IMR-90 (cell line): ENCODE data around the gene NPAS3. TPM values are rescaled to one million over a fixed set of nuclear protein-coding genes. Genes with fewer than 3 reads are reported as not detected.

Experiments
- ATAC-seq: fragments of 200-7000 bp; cut with Tn5 transposase; 2 replicates; pipeline ENCODE4 v1.9.1; 2020; ENCODE audit warnings: low read depth, mild to moderate bottlenecking, moderate library complexity
- BruUV-seq: library from RNA; stranded (reverse); fragments of 400-500 nt; replicated peaks from 2 replicates; lab custom pipeline; 2021; lab: Mats Ljungman, UMichigan
- CTCF ChIA-PET: fragments of 300-600 bp; formaldehyde crosslinking; extraction: SDS; loops from one replicate; lab custom pipeline; 2021; ENCODE audit warnings: antibody characterized with exemption; lab: Yijun Ruan, JAX
- POLR2A ChIA-PET: fragments of 300-600 bp; sonication (Branson Sonifier 250); formaldehyde crosslinking; loops from one replicate; lab custom pipeline; 2022; ENCODE audit warnings: antibody characterized with exemption; ENCODE audit not compliant: unreplicated experiment; lab: Charles Lee
- DNase-seq: peaks from one replicate; pipeline ENCODE4 v3.0.0; 2013
- H2AFZ ChIP-seq: replicated peaks from 2 replicates; pipeline ENCODE3; 2013; ENCODE audit warnings: low read length, mild to moderate bottlenecking; ENCODE audit not compliant: poor library complexity
- H2AK5ac ChIP-seq: 2 replicates; pipeline ENCODE4 v1.6.1; 2013; ENCODE audit warnings: low read depth, low read length, inconsistent platforms
- H2AK9ac ChIP-seq: replicated peaks from 2 replicates; pipeline ENCODE3; 2013; ENCODE audit warnings: mild to moderate bottlenecking, low read depth, low read length, moderate library complexity; ENCODE audit not compliant: poor library complexity
- H2BK120ac ChIP-seq: 2 replicates; pipeline ENCODE4 v1.6.1; 2013; ENCODE audit warnings: low read depth, low read length, inconsistent platforms
- H2BK15ac ChIP-seq: 3 replicates; pipeline ENCODE4 v1.6.1; 2013; ENCODE audit warnings: low read depth, low read length, inconsistent platforms
- H2BK20ac ChIP-seq: 2 replicates; pipeline ENCODE4 v1.6.1; 2013; ENCODE audit warnings: low read depth, mild to moderate bottlenecking, inconsistent platforms, low read length, moderate library complexity
- H2BK5ac ChIP-seq: 2 replicates; pipeline ENCODE4 v1.6.1; 2013; ENCODE audit warnings: mild to moderate bottlenecking, low read depth, low read length, inconsistent platforms; ENCODE audit not compliant: poor library complexity, severe bottlenecking
- H3K14ac ChIP-seq: replicated peaks from 2 replicates; pipeline ENCODE4 v1.6.1; 2013; ENCODE audit warnings: low read depth, low read length, inconsistent platforms
- H3K18ac ChIP-seq: 2 replicates; pipeline ENCODE4 v1.6.1; 2013; ENCODE audit warnings: low read depth, low read length, control low read depth
- H3K23ac ChIP-seq: 2 replicates; pipeline ENCODE4 v1.6.1; 2013; ENCODE audit warnings: low read depth, low read length, inconsistent platforms
- H3K27ac ChIP-seq: 2 replicates; pipeline ENCODE4 v1.5.1; 2013; ENCODE audit warnings: mild to moderate bottlenecking, control low read depth, low read length; ENCODE audit not compliant: insufficient read depth
- H3K27me3 ChIP-seq: 2 replicates; pipeline ENCODE4 v1.6.1; 2013; ENCODE audit warnings: low read length; ENCODE audit not compliant: control insufficient read depth, insufficient read depth
- H3K36me3 ChIP-seq: 2 replicates; pipeline ENCODE4 v1.6.1; 2013; ENCODE audit warnings: low read length, mixed read lengths; ENCODE audit not compliant: control insufficient read depth, insufficient read depth
- H3K4ac ChIP-seq: 2 replicates; pipeline ENCODE4 v1.6.1; 2013; ENCODE audit warnings: low read depth, low read length, inconsistent platforms
- H3K4me1 ChIP-seq: 2 replicates; pipeline ENCODE4 v1.6.1; 2013; ENCODE audit warnings: low read length, mixed read lengths; ENCODE audit not compliant: control insufficient read depth, insufficient read depth
- H3K4me2 ChIP-seq: 2 replicates; pipeline ENCODE4 v1.6.1; 2013; ENCODE audit warnings: low read depth, mild to moderate bottlenecking, control low read depth, low read length, moderate library complexity
- H3K4me3 ChIP-seq: 2 replicates; pipeline ENCODE4 v1.5.1; 2013; ENCODE audit warnings: low read depth, mild to moderate bottlenecking, control low read depth, low read length, moderate library complexity; ENCODE audit not compliant: insufficient read depth
- H3K56ac ChIP-seq: 2 replicates; pipeline ENCODE4 v1.6.1; 2013; ENCODE audit warnings: low read length, inconsistent platforms; ENCODE audit not compliant: insufficient read depth; ENCODE audit errors: extremely low read depth
- H3K79me1 ChIP-seq, 2 experiments: 2 replicates each; pipeline ENCODE4 v1.6.1; 2013; ENCODE audit warnings: low read length in 2 of 2, inconsistent platforms in 1 of 2, low read depth in 1 of 2
- H3K9ac ChIP-seq: 2 replicates; pipeline ENCODE4 v1.6.1; 2013; ENCODE audit warnings: low read depth, low read length, control low read depth
- H3K9me1 ChIP-seq: 2 replicates; pipeline ENCODE4 v1.6.1; 2013; ENCODE audit warnings: low read length, inconsistent platforms; ENCODE audit not compliant: insufficient read depth
- H3K9me3 ChIP-seq: 2 replicates; pipeline ENCODE4 v1.6.1; 2013; ENCODE audit warnings: low read length; ENCODE audit not compliant: control insufficient read depth, insufficient read depth
- H4K20me1 ChIP-seq: 2 replicates; pipeline ENCODE4 v1.6.1; 2013; ENCODE audit warnings: low read length, inconsistent platforms; ENCODE audit not compliant: insufficient read depth
- H4K5ac ChIP-seq: 2 replicates; pipeline ENCODE4 v1.6.1; 2013; ENCODE audit warnings: mild to moderate bottlenecking, low read depth, low read length, control low read depth
- H4K8ac ChIP-seq, 2 experiments: 2 replicates each; pipeline ENCODE4 v1.6.1; 2013; ENCODE audit warnings: low read depth in 2 of 2, low read length in 2 of 2, control low read depth in 1 of 2, inconsistent platforms in 1 of 2
- H4K91ac ChIP-seq: 2 replicates; pipeline ENCODE4 v1.6.1; 2013; ENCODE audit warnings: low read depth, low read length, inconsistent platforms; ENCODE audit not compliant: insufficient read depth
- BHLHE40 ChIP-seq: fragments of 150-350 bp; IDR thresholded peaks from 2 replicates; pipeline ENCODE4 v1.6.1; 2016; ENCODE audit warnings: mild to moderate bottlenecking, low read depth, low read length
- CEBPB ChIP-seq: IDR thresholded peaks from 2 replicates; pipeline ENCODE4 v1.6.1; 2012; ENCODE audit warnings: low read depth, low read length, improper control_type of control experiment
- CHD1 ChIP-seq: IDR thresholded peaks from 2 replicates; pipeline ENCODE4 v1.6.1; 2012; ENCODE audit warnings: low read depth, low read length, improper control_type of control experiment
- CTCF ChIP-seq: conservative IDR thresholded peaks from 2 replicates; pipeline ENCODE4 v1.5.1; 2012; ENCODE audit warnings: mild to moderate bottlenecking, low read depth, low read length, improper control_type of control experiment
- ELK1 ChIP-seq: fragments of 150-350 bp; IDR thresholded peaks from 2 replicates; pipeline ENCODE4 v1.6.1; 2016; ENCODE audit warnings: low read depth, mild to moderate bottlenecking, low read length, moderate library complexity, borderline replicate concordance
- FOS ChIP-seq: fragments of 150-350 bp; IDR thresholded peaks from 2 replicates; pipeline ENCODE4 v1.6.1; 2016; ENCODE audit warnings: low read depth, low read length
- MAFK ChIP-seq: IDR thresholded peaks from 2 replicates; pipeline ENCODE4 v1.6.1; 2012; ENCODE audit warnings: low read depth, low read length, improper control_type of control experiment
- MAZ ChIP-seq: IDR thresholded peaks from 2 replicates; pipeline ENCODE4 v1.6.1; 2012; ENCODE audit warnings: low read depth, mild to moderate bottlenecking, low read length, improper control_type of control experiment, moderate library complexity, borderline replicate concordance
- MXI1 ChIP-seq: IDR thresholded peaks from 2 replicates; pipeline ENCODE4 v1.6.1; 2012; ENCODE audit warnings: low read depth, mild to moderate bottlenecking, low read length, moderate library complexity, borderline replicate concordance
- NFE2L2 ChIP-seq: fragments of 150-350 bp; IDR thresholded peaks from 2 replicates; pipeline ENCODE4 v1.6.1; 2016; ENCODE audit warnings: low read depth, mild to moderate bottlenecking, low read length
- POLR2A ChIP-seq: IDR thresholded peaks from 2 replicates; pipeline ENCODE4 v1.6.1; 2012; ENCODE audit warnings: mild to moderate bottlenecking, low read depth, low read length
- RAD21 ChIP-seq: IDR thresholded peaks from 2 replicates; pipeline ENCODE4 v1.6.1; 2012; ENCODE audit warnings: low read length, improper control_type of control experiment
- RCOR1 ChIP-seq: IDR thresholded peaks from 2 replicates; pipeline ENCODE4 v1.6.1; 2012; ENCODE audit warnings: mild to moderate bottlenecking, low read length, improper control_type of control experiment; ENCODE audit not compliant: insufficient replicate concordance
- RFX5 ChIP-seq: IDR thresholded peaks from 2 replicates; pipeline ENCODE4 v1.8.0; 2012; ENCODE audit warnings: low read depth, mild to moderate bottlenecking, low read length, moderate library complexity
- SMC3 ChIP-seq: fragments of 150-350 bp; IDR thresholded peaks from 2 replicates; pipeline ENCODE4 v1.6.1; 2016; ENCODE audit warnings: low read depth, mild to moderate bottlenecking, antibody characterized with exemption, low read length, moderate library complexity
- USF2 ChIP-seq: fragments of 150-350 bp; IDR thresholded peaks from 2 replicates; pipeline ENCODE4 v1.6.1; 2017; ENCODE audit warnings: mild to moderate bottlenecking, antibody characterized with exemption, low read length, low read depth
- WGBS, 2 experiments: methylation state at CpG; one replicate each; pipeline versions ENCODE4 v1.1.5 to v1.1.7; 2013; ENCODE audit warnings: missing lambda C conversion rate in 2 of 2; ENCODE audit not compliant: insufficient read length in 1 of 2; ENCODE audit errors: extremely low coverage in 2 of 2; 5-methylcytosine and 5-hydroxymethylcytosine counted together
- dilution Hi-C: fragments of 300-500 bp; cut with HindIII; formaldehyde crosslinking; loops from one replicate; pipeline ENCODE4 v1.14.3; 2018; ENCODE audit warnings: low sequenced_read_pairs; ENCODE audit not compliant: unreplicated experiment
- in situ Hi-C: fragments of 300-500 bp; cut with MboI; formaldehyde crosslinking; loops from 3 replicates; pipeline ENCODE4 v1.14.3; 2019; ENCODE audit warnings: low sequenced_read_pairs, inconsistent platforms, mixed read lengths
- intact Hi-C: fragments of 100-400 bp; cut with micrococcal nuclease; formaldehyde crosslinking; loops from 2 replicates; pipeline ENCODE4 v1.10.0; 2022
- polyA plus RNA-seq, 3 experiments: library from polyadenylated mRNA; depleted of rRNA; stranded (reverse); fragments of >200 nt; gene quantifications; 2 replicates each; pipeline ENCODE4 v1.2.3, GENCODE V29; 2012; ENCODE audit warnings: low replicate concordance in 1 of 3
- total RNA-seq: library from RNA; depleted of rRNA; stranded (reverse); fragments of >200 nt; gene quantifications from 2 replicates; pipeline ENCODE4 v1.2.3, GENCODE V29; 2012

NPAS3 gene
- total and polyA plus RNA-seq, 2 of the 4 experiments (the other 2 are of a cell fraction), result not detected

GRCh38 chr14:33556382-33557121 lies 617.9 kb downstream of the NPAS3 start:
- Histone ChIP-seq H3K27me3 (no peaks in the 10 kb centered on the region), H3K4me3 (no peak overlapping the region), H3K4me2 (no peak overlapping the region), H3K9ac (no peak overlapping the region), H4K8ac (no peak overlapping the region), H3K23ac (no peak overlapping the region), H2BK15ac (no peak overlapping the region), H3K14ac (no peak overlapping the region), H3K79me1 (no peaks in the 10 kb centered on the region), H2AK5ac (no peak overlapping the region), H2BK5ac (no peak overlapping the region), H3K9me1 (no peaks in the 10 kb centered on the region), H2BK120ac (no peak overlapping the region), H2AK9ac (no peak overlapping the region), H3K4me1 (no peaks in the 10 kb centered on the region), H4K5ac (no peak overlapping the region), H3K27ac (no peak overlapping the region), H2BK20ac (no peak overlapping the region), H3K36me3 (no peaks in the 10 kb centered on the region), H3K18ac (no peak overlapping the region), H4K91ac (no peak overlapping the region), H3K9me3 (no peaks in the 10 kb centered on the region), H3K56ac (no peak overlapping the region), H2AFZ (no peak overlapping the region), H4K20me1 (no peaks in the 10 kb centered on the region), H3K4ac (no peak overlapping the region)
- in situ Hi-C loops (no loop called here), intact Hi-C loops (no loop called here), dilution Hi-C loops (no loop called here)
- ChIA-PET CTCF (no interaction called here), POLR2A (no interaction called here)
- no peak for TF ChIP-seq POLR2A
- TF ChIP-seq ELK1, result no peak
- TF ChIP-seq FOS, result no peak
- no peak for TF ChIP-seq BHLHE40
- TF ChIP-seq CHD1, result no peak
- no peak for TF ChIP-seq RAD21
- TF ChIP-seq CTCF, result no peak
- TF ChIP-seq NFE2L2, result no peak
- TF ChIP-seq MAZ, result no peak
- no peak for TF ChIP-seq RFX5
- no peak for TF ChIP-seq MXI1
- no peak for TF ChIP-seq MAFK
- no peak for TF ChIP-seq CEBPB
- no peak for TF ChIP-seq RCOR1
- TF ChIP-seq SMC3, result no peak
- TF ChIP-seq USF2, result no peak
- DNase-seq, result no peak
- no peak for ATAC-seq
- no CpG with 5 or more reads among the region's 2 CpGs for WGBS, 2 experiments
- BruUV-seq, result no TSS peak
